Putamen (tissue), 1 donor: ENCODE measurements around the gene CSTPP1.
"Not testable (repeated sequence)": the region's sequence is repeated elsewhere in the genome, so short reads cannot be mapped to it uniquely, and the experiment has no call there.

Experiments used
- DNase-seq: peaks from one replicate; pipeline ENCODE4 v3.0.0-alpha.2; 2016; ENCODE audit warnings: low spot score

CSTPP1 gene

GRCh38 chr11:47099918-47100315 is 163.4 kb downstream of the CSTPP1 start:
- no peak for DNase-seq

- DNase-seq = no peak
These were observed 164.8 kb downstream of the CSTPP1 start for GRCh38 chr11:47101406-47101805.

- no peak for DNase-seq
These were observed 167.8 kb downstream of the CSTPP1 start for GRCh38 chr11:47104261-47104950.

GRCh38 chr11:47105541-47105940 is 169.0 kb downstream of the CSTPP1 start:
- no peak for DNase-seq

- DNase-seq = no peak
These were observed 169.4 kb downstream of the CSTPP1 start for GRCh38 chr11:47105974-47106373.

GRCh38 chr11:47106798-47107411 is 170.3 kb downstream of the CSTPP1 start:
- DNase-seq = peak; percentile 82

- DNase-seq = no peak
These were observed 171.2 kb downstream of the CSTPP1 start for GRCh38 chr11:47107744-47108143.

GRCh38 chr11:47108214-47108613 is 171.7 kb downstream of the CSTPP1 start:
- DNase-seq = no peak

- DNase-seq = peak; percentile 36
These were observed 172.6 kb downstream of the CSTPP1 start for GRCh38 chr11:47109051-47109726.

GRCh38 chr11:47109727-47110246 is 173.2 kb downstream of the CSTPP1 start:
- DNase-seq = no peak

GRCh38 chr11:47111318-47111804 is 174.8 kb downstream of the CSTPP1 start:
- DNase-seq = no peak

GRCh38 chr11:47112941-47113340 is 176.4 kb downstream of the CSTPP1 start:
- DNase-seq = not testable (repeated sequence)

- DNase-seq = peak; percentile 76
These were observed 182.6 kb downstream of the CSTPP1 start for GRCh38 chr11:47118958-47119688.

GRCh38 chr11:47121056-47121455 is 184.5 kb downstream of the CSTPP1 start:
- DNase-seq = no peak

GRCh38 chr11:47121731-47122130 is 185.2 kb downstream of the CSTPP1 start:
- DNase-seq = no peak

GRCh38 chr11:47123094-47123493 is 186.5 kb downstream of the CSTPP1 start:
- no peak for DNase-seq

- DNase-seq = no peak
These were observed 188.1 kb downstream of the CSTPP1 start for GRCh38 chr11:47124675-47125074.

- DNase-seq = no peak
These were observed 188.5 kb downstream of the CSTPP1 start for GRCh38 chr11:47125083-47125482.

GRCh38 chr11:47127213-47127612 is 190.7 kb downstream of the CSTPP1 start:
- no peak for DNase-seq

- no peak for DNase-seq
These were observed 194.0 kb downstream of the CSTPP1 start for GRCh38 chr11:47130543-47130942.

GRCh38 chr11:47131136-47131535 is 194.6 kb downstream of the CSTPP1 start:
- no peak for DNase-seq

GRCh38 chr11:47132490-47132889 is 195.9 kb downstream of the CSTPP1 start:
- no peak for DNase-seq
